ENCODE measurements around the gene ALG14. TPM values are rescaled to one million over a fixed set of nuclear protein-coding genes. Genes with fewer than 3 reads are reported as not detected.

The ALG14 gene
- total and polyA plus RNA-seq, 7 donors: 0.55 to 2.7 (median 1.8) TPM

- TF ChIP-seq EP300 (IDR thresholded peaks at IDR 0.05) (no peak), POLR2AphosphoS5 (IDR thresholded peaks at IDR 0.05) (no peak), POLR2A (IDR thresholded peaks at IDR 0.05) (no peak), CTCF (IDR thresholded peaks at IDR 0.05) (no peak)
- Histone ChIP-seq H3K4me3 (peak overlapping the region; percentile 10 to 92 (median 87)), H3K36me3 (peaks cover 0 to 9% (median 0%) of the 10 kb centered on the region in 4 donors), H3K4me1 (peaks cover 0 to 37% (median 33%) of the 10 kb centered on the region in 4 donors), H3K27ac (peak overlapping the region; percentile 98 to 100 (median 98)), H3K27me3 (no peaks in the 10 kb centered on the region), H3K9me3 (no peaks in the 10 kb centered on the region)
- no peak for DNase-seq
- intact Hi-C loops (cut with DNase I): loop anchor here (5.0 to 10.0 kb wide), 2 partner anchors 53 to 515 kb away; partner anchors contain the start of gene ABCD3
- 18 to 67% methylated on average over 11 of the region's 11 CpGs for WGBS, 2 donors
Measured at GRCh38 chr1:94929351-94930217, 143.2 kb downstream of the ALG14 start.

- 16 to 65% methylated on average over 7 of the region's 7 CpGs for WGBS, 2 donors
- DNase-seq: no peak
- intact Hi-C loops (cut with DNase I): loop anchor here (10.0 kb wide), 1 partner anchor 514 kb away; the partner anchor contains the start of gene ABCD3
- TF ChIP-seq POLR2AphosphoS5 (IDR thresholded peaks at IDR 0.05): no peak
- TF ChIP-seq CTCF (IDR thresholded peaks at IDR 0.05): no peak
- no peak for TF ChIP-seq EP300 (IDR thresholded peaks at IDR 0.05)
- no peak for TF ChIP-seq POLR2A (IDR thresholded peaks at IDR 0.05)
- Histone ChIP-seq H3K4me3 (peak overlapping the region; percentile 72 to 92 (median 87)), H3K9me3 (no peaks in the 10 kb centered on the region), H3K27ac (peak overlapping the region; percentile 98 to 100 (median 98)), H3K4me1 (peaks cover 0 to 49% (median 44%) of the 10 kb centered on the region in 4 donors), H3K36me3 (peaks cover 0 to 9% (median 0%) of the 10 kb centered on the region in 4 donors), H3K27me3 (no peaks in the 10 kb centered on the region)
Measured at GRCh38 chr1:94928293-94928939, 144.3 kb downstream of the ALG14 start.

GRCh38 chr1:94927405-94928175, 145.2 kb downstream of the ALG14 start:
- peaks cover 0 to 57% (median 52%) of the 10 kb centered on the region in 4 donors for H3K4me1 ChIP-seq
- 4 to 16% methylated on average over 40 of the region's 40 CpGs for WGBS, 2 donors

More at GRCh38 chr1:94927405-94928175, 145.2 kb downstream of the ALG14 start:
- TF ChIP-seq POLR2A (IDR thresholded peaks at IDR 0.05) (no peak), CTCF (IDR thresholded peaks at IDR 0.05) (no peak), EP300 (IDR thresholded peaks at IDR 0.05) (no peak), POLR2AphosphoS5 (IDR thresholded peaks at IDR 0.05) (no peak)
- DNase-seq: no peak
- intact Hi-C loops (cut with DNase I): loop anchor here (1.0 to 10.0 kb wide), 3 partner anchors 73 to 513 kb away; partner anchors contain the start of gene ABCD3
- Histone ChIP-seq H3K27ac (peak overlapping the region; percentile 98 to 100 (median 98)), H3K4me3 (peak overlapping the region; percentile 72 to 92 (median 87)), H3K9me3 (no peaks in the 10 kb centered on the region), H3K27me3 (no peaks in the 10 kb centered on the region), H3K36me3 (peaks cover 0 to 3% (median 0%) of the 10 kb centered on the region in 4 donors)
